OCI-LY1 (cell line): ENCODE results near the gene SLCO4A1.

ENCODE experiments used
- H2AFZ ChIP-seq: fragments of 200-600 bp; sonication (generic), shearing (Covaris generic); 2 replicates; pipeline ENCODE4 v1.6.0; 2014; ENCODE audit warnings: antibody characterized with exemption, mild to moderate bottlenecking, low read length
- H3F3A ChIP-seq: fragments of 200-600 bp; sonication (generic), shearing (Covaris generic); 2 replicates; pipeline ENCODE4 v1.6.0; 2014; ENCODE audit warnings: mild to moderate bottlenecking, antibody characterized with exemption, low read length, moderate library complexity; ENCODE audit not compliant: insufficient read depth
- H3K27ac ChIP-seq: fragments of 200-600 bp; sonication (generic); 2 replicates; pipeline ENCODE4 v1.5.1; 2014; ENCODE audit warnings: low read length, mixed run types, mild to moderate bottlenecking, low read depth; ENCODE audit not compliant: poor library complexity, severe bottlenecking
- H3K27me3 ChIP-seq: fragments of 200-600 bp; sonication (generic); 2 replicates; pipeline ENCODE4 v1.6.0; 2014; ENCODE audit warnings: antibody characterized with exemption, mild to moderate bottlenecking, low read length, moderate library complexity; ENCODE audit not compliant: insufficient read depth
- H3K36me3 ChIP-seq: fragments of 200-600 bp; sonication (generic); 2 replicates; pipeline ENCODE4 v1.6.1; 2014; ENCODE audit warnings: mild to moderate bottlenecking, antibody characterized with exemption, low read length, moderate library complexity, mixed read lengths; ENCODE audit not compliant: insufficient read depth
- H3K4me1 ChIP-seq: fragments of 200-600 bp; sonication (generic); 2 replicates; pipeline ENCODE4 v1.5.1; 2014; ENCODE audit warnings: mild to moderate bottlenecking, low read length, moderate library complexity; ENCODE audit not compliant: insufficient read depth, severe bottlenecking
- H3K4me2 ChIP-seq: fragments of 200-600 bp; sonication (generic), shearing (Covaris generic); 2 replicates; pipeline ENCODE4 v1.6.1; 2014; ENCODE audit warnings: low read length
- H3K4me3 ChIP-seq: fragments of 200-600 bp; sonication (generic); 2 replicates; pipeline ENCODE4 v1.5.1; 2014; ENCODE audit warnings: low read length, low read depth, mild to moderate bottlenecking, mixed read lengths; ENCODE audit not compliant: poor library complexity, severe bottlenecking
- H3K79me2 ChIP-seq: fragments of 200-600 bp; shearing (Covaris generic); 2 replicates; pipeline ENCODE4 v1.6.1; 2016; ENCODE audit warnings: mixed run types, low read length, mixed read lengths; ENCODE audit not compliant: insufficient read depth
- H3K9ac ChIP-seq: fragments of 200-600 bp; sonication (generic), shearing (Covaris generic); 2 replicates; pipeline ENCODE4 v1.6.1; 2014; ENCODE audit warnings: mild to moderate bottlenecking, low read length, mixed read lengths
- H3K9me2 ChIP-seq: fragments of 200-600 bp; sonication (generic), shearing (Covaris generic); 2 replicates; pipeline ENCODE4 v1.6.1; 2014; ENCODE audit warnings: low read depth, mild to moderate bottlenecking, low read length, mixed read lengths
- H3K9me3 ChIP-seq: fragments of 200-600 bp; shearing (Covaris generic); 2 replicates; pipeline ENCODE4 v1.6.1; 2014; ENCODE audit warnings: low read length, mixed read lengths
- H4K20me1 ChIP-seq: fragments of 200-600 bp; sonication (generic), shearing (Covaris generic); 2 replicates; pipeline ENCODE4 v1.6.0; 2016; ENCODE audit warnings: mild to moderate bottlenecking, low read length; ENCODE audit not compliant: insufficient read depth
- EZH2 ChIP-seq: fragments of 200-600 bp; sonication (generic), shearing (Covaris generic); IDR thresholded peaks from 2 replicates; pipeline ENCODE4 v1.8.0; 2017; ENCODE audit warnings: borderline replicate concordance, mixed run types, mild to moderate bottlenecking, antibody characterized with exemption, low read length, moderate library complexity, mixed read lengths
- TF ChIP-seq, protein P1 (sequence below): fragments of 200-600 bp; sonication (generic), shearing (Covaris generic); IDR thresholded peaks from 2 replicates; pipeline ENCODE4 v1.5.1; 2017; ENCODE audit warnings: mild to moderate bottlenecking, antibody characterized with exemption, low read length, moderate library complexity, mixed read lengths

SLCO4A1 gene

DNA sequence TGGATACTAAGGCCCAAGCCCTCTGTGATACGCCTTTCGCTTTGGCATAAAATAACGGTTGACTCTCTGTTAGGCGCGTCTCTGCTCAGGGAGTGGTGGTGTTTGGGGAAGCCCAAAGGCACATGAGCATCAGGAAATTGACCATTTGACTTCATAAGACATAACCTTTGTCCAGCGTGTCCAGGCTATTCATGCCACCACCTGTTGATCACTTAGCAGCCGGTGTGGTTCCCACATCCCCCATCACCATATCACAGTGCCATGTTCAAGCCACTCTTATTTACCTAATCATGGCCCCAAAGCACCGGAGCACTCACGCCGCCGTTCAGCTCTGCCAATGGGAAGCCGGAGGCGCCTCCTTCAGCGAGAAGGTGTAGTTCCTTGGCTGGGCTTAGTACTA, 27.9 kb downstream of the SLCO4A1 start:
- Histone ChIP-seq H2AFZ (no peak overlapping the region), H4K20me1 (no peaks in the 10 kb centered on the region), H3K9me2 (no peaks in the 10 kb centered on the region), H3K36me3 (no peaks in the 10 kb centered on the region), H3K9ac (no peak overlapping the region), H3K4me2 (no peak overlapping the region), H3K27me3 (0 out of 2 replicates have a peak, but pooled peaks cover 7% of the 10 kb centered on the region), H3K9me3 (no peaks in the 10 kb centered on the region), H3K4me1 (no peaks in the 10 kb centered on the region), H3F3A (no peaks in the 10 kb centered on the region), H3K4me3 (no peak overlapping the region), H3K27ac (no peak overlapping the region), H3K79me2 (no peaks in the 10 kb centered on the region)
- TF ChIP-seq, protein P1, sequence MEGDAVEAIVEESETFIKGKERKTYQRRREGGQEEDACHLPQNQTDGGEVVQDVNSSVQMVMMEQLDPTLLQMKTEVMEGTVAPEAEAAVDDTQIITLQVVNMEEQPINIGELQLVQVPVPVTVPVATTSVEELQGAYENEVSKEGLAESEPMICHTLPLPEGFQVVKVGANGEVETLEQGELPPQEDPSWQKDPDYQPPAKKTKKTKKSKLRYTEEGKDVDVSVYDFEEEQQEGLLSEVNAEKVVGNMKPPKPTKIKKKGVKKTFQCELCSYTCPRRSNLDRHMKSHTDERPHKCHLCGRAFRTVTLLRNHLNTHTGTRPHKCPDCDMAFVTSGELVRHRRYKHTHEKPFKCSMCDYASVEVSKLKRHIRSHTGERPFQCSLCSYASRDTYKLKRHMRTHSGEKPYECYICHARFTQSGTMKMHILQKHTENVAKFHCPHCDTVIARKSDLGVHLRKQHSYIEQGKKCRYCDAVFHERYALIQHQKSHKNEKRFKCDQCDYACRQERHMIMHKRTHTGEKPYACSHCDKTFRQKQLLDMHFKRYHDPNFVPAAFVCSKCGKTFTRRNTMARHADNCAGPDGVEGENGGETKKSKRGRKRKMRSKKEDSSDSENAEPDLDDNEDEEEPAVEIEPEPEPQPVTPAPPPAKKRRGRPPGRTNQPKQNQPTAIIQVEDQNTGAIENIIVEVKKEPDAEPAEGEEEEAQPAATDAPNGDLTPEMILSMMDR: no peak
- no peak for TF ChIP-seq EZH2

- H3K4me3 ChIP-seq: no peak overlapping the region
- no peak overlapping the region for H3K4me2 ChIP-seq
- H3K27me3 ChIP-seq: 0 out of 2 replicates have a peak, but pooled peaks cover 7% of the 10 kb centered on the region
- no peaks in the 10 kb centered on the region for H4K20me1 ChIP-seq
- H2AFZ ChIP-seq: no peak overlapping the region
- no peaks in the 10 kb centered on the region for H3K9me3 ChIP-seq
- no peak for TF ChIP-seq EZH2
- TF ChIP-seq, protein P1: no peak
- H3K9ac ChIP-seq: no peak overlapping the region
- H3K9me2 ChIP-seq: no peaks in the 10 kb centered on the region
- no peak overlapping the region for H3K27ac ChIP-seq
- H3K36me3 ChIP-seq: no peaks in the 10 kb centered on the region
- H3K79me2 ChIP-seq: no peaks in the 10 kb centered on the region
- no peaks in the 10 kb centered on the region for H3K4me1 ChIP-seq
- no peaks in the 10 kb centered on the region for H3F3A ChIP-seq
Observed at GRCh38 chr20:62670998-62671397, 28.7 kb downstream of the SLCO4A1 start.

DNA sequence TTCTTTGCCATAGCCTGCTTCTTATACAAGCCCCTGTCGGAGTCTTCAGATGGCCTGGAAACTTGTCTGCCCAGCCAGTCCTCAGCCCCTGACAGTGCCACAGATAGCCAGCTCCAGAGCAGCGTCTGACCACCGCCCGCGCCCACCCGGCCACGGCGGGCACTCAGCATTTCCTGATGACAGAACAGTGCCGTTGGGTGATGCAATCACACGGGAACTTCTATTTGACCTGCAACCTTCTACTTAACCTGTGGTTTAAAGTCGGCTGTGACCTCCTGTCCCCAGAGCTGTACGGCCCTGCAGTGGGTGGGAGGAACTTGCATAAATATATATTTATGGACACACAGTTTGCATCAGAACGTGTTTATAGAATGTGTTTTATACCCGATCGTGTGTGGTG, 29.5 kb downstream of the SLCO4A1 start:
- Histone ChIP-seq H3K9ac (no peak overlapping the region), H4K20me1 (no peaks in the 10 kb centered on the region), H3K27me3 (0 out of 2 replicates have a peak, but pooled peaks cover 9% of the 10 kb centered on the region), H3K4me2 (no peak overlapping the region), H3K36me3 (no peaks in the 10 kb centered on the region), H3K9me2 (no peaks in the 10 kb centered on the region), H3K9me3 (no peaks in the 10 kb centered on the region), H3K4me3 (no peak overlapping the region), H2AFZ (no peak overlapping the region), H3K27ac (no peak overlapping the region), H3K4me1 (no peaks in the 10 kb centered on the region), H3F3A (no peaks in the 10 kb centered on the region), H3K79me2 (no peaks in the 10 kb centered on the region)
- no peak for TF ChIP-seq EZH2
- TF ChIP-seq, protein P1: no peak
